H1 (cell line): ENCODE measurements around the gene ZBED1. TPM values are rescaled to one million over a fixed set of nuclear protein-coding genes. Genes with fewer than 3 reads are reported as not detected.
A peak's percentile ranks its signal among the peaks of the same experiment; 100 is the strongest.

Source experiments
- ASH2L ChIP-seq: fragments of 200-600, 300-600 bp; sonication (generic); IDR thresholded peaks from one replicate; pipeline ENCODE4 v1.7.1; 2017; ENCODE audit warnings: low read length
- BRCA1 ChIP-seq: IDR thresholded peaks from 2 replicates; pipeline ENCODE4 v1.6.1; 2012; ENCODE audit warnings: low read depth, low read length, improper control_type of control experiment
- CEBPB ChIP-seq: IDR thresholded peaks from 2 replicates; pipeline ENCODE4 v1.6.1; 2012; ENCODE audit warnings: low read depth, low read length
- CHD2 ChIP-seq: IDR thresholded peaks from 2 replicates; pipeline ENCODE4 v1.6.1; 2012; ENCODE audit warnings: low read length, improper control_type of control experiment
- CTBP2 ChIP-seq: IDR thresholded peaks from 2 replicates; pipeline ENCODE4 v1.7.0; 2011; ENCODE audit warnings: borderline replicate concordance, mild to moderate bottlenecking, moderate library complexity, mixed read lengths, low read length; ENCODE audit not compliant: insufficient read depth, insufficient read length
- E2F6 ChIP-seq: IDR thresholded peaks from 2 replicates; pipeline ENCODE4 v1.6.1; 2012; ENCODE audit warnings: inconsistent platforms
- EP300 ChIP-seq, 2 experiments: IDR thresholded peaks; 1 replicate in 1 of 2; 2 replicates in 1 of 2; pipeline ENCODE4 v1.6.1; 2011 to 2012; ENCODE audit warnings: low read depth in 2 of 2, low read length in 2 of 2, mild to moderate bottlenecking in 2 of 2, borderline replicate concordance in 1 of 2, inconsistent platforms in 1 of 2, moderate library complexity in 1 of 2
- JUN ChIP-seq: IDR thresholded peaks from 2 replicates; pipeline ENCODE4 v1.6.1; 2011; ENCODE audit warnings: low read depth, mild to moderate bottlenecking, improper control_type of control experiment, low read length
- JUND ChIP-seq: IDR thresholded peaks from 2 replicates; pipeline ENCODE4 v1.6.1; 2011; ENCODE audit warnings: mild to moderate bottlenecking, improper control_type of control experiment, low read length
- KDM5A ChIP-seq: fragments of 200-600 bp; IDR thresholded peaks from 2 replicates; pipeline ENCODE4 v1.7.1; 2012; ENCODE audit warnings: mild to moderate bottlenecking, low read length, inconsistent platforms, mixed read lengths
- MAFK ChIP-seq: IDR thresholded peaks from 2 replicates; pipeline ENCODE4 v1.6.1; 2012; ENCODE audit warnings: low read depth, mild to moderate bottlenecking, improper control_type of control experiment, low read length
- NANOG ChIP-seq: IDR thresholded peaks from 2 replicates; pipeline ENCODE4 v1.6.1; 2011; ENCODE audit warnings: low read length, low read depth, mild to moderate bottlenecking, inconsistent platforms; ENCODE audit not compliant: insufficient read depth, poor library complexity, severe bottlenecking
- PHF8 ChIP-seq: fragments of 200-600 bp; sonication (generic); conservative IDR thresholded peaks from 2 replicates; pipeline ENCODE4 v1.7.1; 2012; ENCODE audit warnings: low read depth, mild to moderate bottlenecking, inconsistent platforms, low read length, moderate library complexity
- RNF2 ChIP-seq: fragments of 200-900, 300-1000 bp; sonication (generic); IDR thresholded peaks from 2 replicates; pipeline ENCODE4 v1.7.1; 2016; ENCODE audit warnings: borderline replicate concordance, low read depth, mild to moderate bottlenecking, antibody characterized with exemption, low read length; ENCODE audit not compliant: poor library complexity, severe bottlenecking; ENCODE audit errors: missing control alignments
- RXRA ChIP-seq: IDR thresholded peaks from 2 replicates; pipeline ENCODE4 v1.6.1; 2011; ENCODE audit warnings: low read depth, mild to moderate bottlenecking, low read length, moderate library complexity; ENCODE audit not compliant: insufficient read depth
- SP1 ChIP-seq: IDR thresholded peaks from 2 replicates; pipeline ENCODE4 v1.6.1; 2011; ENCODE audit warnings: low read depth, low read length
- SP2 ChIP-seq: IDR thresholded peaks from 2 replicates; pipeline ENCODE4 v1.6.1; 2012; ENCODE audit warnings: mild to moderate bottlenecking, low read length, inconsistent platforms
- TAF7 ChIP-seq: optimal IDR thresholded peaks from 2 replicates; pipeline ENCODE3; 2011; ENCODE audit warnings: low read depth, mild to moderate bottlenecking, inconsistent platforms, low read length, moderate library complexity, borderline replicate concordance
- TCF12 ChIP-seq: IDR thresholded peaks from 2 replicates; pipeline ENCODE4 v1.6.1; 2011; ENCODE audit warnings: low read depth, mild to moderate bottlenecking, low read length
- TEAD4 ChIP-seq: IDR thresholded peaks from 2 replicates; pipeline ENCODE4 v1.6.1; 2012; ENCODE audit warnings: low read depth, low read length, inconsistent platforms, mixed read lengths
- USF2 ChIP-seq: IDR thresholded peaks from 2 replicates; pipeline ENCODE4 v1.6.1; 2011; ENCODE audit warnings: low read length, improper control_type of control experiment
- YY1 ChIP-seq: IDR thresholded peaks from 2 replicates; pipeline ENCODE4 v1.6.1; 2011; ENCODE audit warnings: low read depth, mild to moderate bottlenecking, low read length
- ZNF274 ChIP-seq: IDR thresholded peaks from 2 replicates; pipeline ENCODE4 v1.7.0; 2012; ENCODE audit warnings: low read length, borderline replicate concordance; ENCODE audit errors: extremely low read depth
- polyA plus RNA-seq, 7 experiments: library from polyadenylated mRNA; depleted of rRNA in 3 of 7; stranded (reverse) in 5 of 7; unstranded in 2 of 7; fragments of >200 nt in 5 of 7; fragments of 200-250 nt in 2 of 7; gene quantifications; 1 replicate in 5 of 7; 2 replicates in 1 of 7; 4 replicates in 1 of 7; pipeline versions ENCODE4 v1.2.1 to v1.2.3, GENCODE V29; 2011 to 2013; ENCODE audit warnings: missing spikeins in 2 of 7, mixed read lengths in 2 of 7
- total RNA-seq: library from RNA; stranded (reverse); fragmentation: NEBNext Ultra II Directional; extraction: Animal tissue kit (Norgen Biotek cat#: 25700); gene quantifications from 2 replicates; pipeline ENCODE4 v1.2.1, GENCODE V29; 2021

The ZBED1 gene
- total and polyA plus RNA-seq, 2 of the 8 experiments (the other 6 are each of a cell fraction or from before 2014, with no cell fraction given): 28.5 to 45.8 TPM

DNA sequence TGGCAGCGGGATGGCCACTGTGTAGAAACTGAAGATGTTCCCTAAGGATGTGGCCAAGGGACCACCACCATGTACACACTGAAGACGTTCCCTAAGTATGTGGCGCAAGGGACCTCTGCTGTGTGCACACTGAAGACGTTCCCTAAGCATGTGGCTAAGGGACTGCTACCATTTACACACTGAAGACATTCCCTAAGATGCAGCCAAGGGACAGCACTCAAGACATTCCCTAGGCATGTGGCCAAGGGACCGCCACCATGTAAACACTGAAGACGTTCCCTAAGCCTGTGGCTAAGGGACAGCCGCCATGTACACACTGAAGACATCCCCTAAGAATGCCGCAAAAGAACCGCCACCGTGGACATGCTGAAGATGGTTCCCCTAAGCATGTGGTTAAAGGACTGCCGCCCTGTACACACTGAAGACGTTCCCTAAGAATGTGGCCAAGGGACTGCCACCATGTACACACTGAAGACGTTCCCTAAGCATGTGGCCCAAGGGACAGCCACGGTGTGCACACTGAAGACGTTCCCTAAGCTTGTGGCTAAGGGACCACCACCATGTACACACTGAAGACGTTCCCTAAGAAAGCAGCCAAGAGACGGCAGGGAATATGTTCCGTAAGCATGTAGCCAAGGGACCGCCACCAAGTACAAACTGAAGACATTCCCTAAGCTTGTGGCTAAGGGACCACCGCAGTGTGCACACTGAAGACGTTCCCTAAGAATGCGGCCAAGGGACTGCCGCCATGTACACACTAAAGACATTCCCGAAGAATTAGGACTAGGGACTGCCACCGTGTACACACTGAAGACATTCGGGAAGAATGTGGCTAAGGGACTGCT lies 43.3 kb downstream of the ZBED1 start (continued):
- TF ChIP-seq CHD2 (no peak), SP2 (no peak), RXRA (no peak), BRCA1 (no peak), TCF12 (no peak), MAFK (no peak), PHF8 (no peak), JUN (no peak), SP1 (peak; percentile 83), ZNF274 (no peak), E2F6 (no peak; the same call in 1 of the 2 replicates), KDM5A (no peak), JUND (no peak), EP300 (IDR thresholded peaks at IDR 0.05; ENCODE audit: borderline replicate concordance in 1 of 2, low read depth in 2 of 2, low read length in 2 of 2) (no peak), TAF7 (no peak), CEBPB (no peak), NANOG (no peak), YY1 (peak; percentile 69; the same call in 1 of the 2 replicates), ASH2L (no peak), CTBP2 (no peak), TEAD4 (peak; percentile 61), RNF2 (no peak), USF2 (no peak)
